Nephron (organoid): Measurements from ENCODE around the gene OTOG.

Source experiments
- H3K27ac Mint-ChIP-seq, 3 experiments: 2 replicates each; pipeline ENCODE4 v1.8.0; 2020; ENCODE audit warnings: mixed read lengths in 3 of 3, mild to moderate bottlenecking in 2 of 3, moderate library complexity in 1 of 3
- H3K27me3 Mint-ChIP-seq: 2 replicates; pipeline ENCODE4 v1.8.0; 2021; ENCODE audit warnings: low read depth, mild to moderate bottlenecking, moderate library complexity, mixed read lengths
- H3K36me3 Mint-ChIP-seq: 2 replicates; pipeline ENCODE4 v1.8.0; 2020; ENCODE audit warnings: low read depth, mixed read lengths
- H3K4me1 Mint-ChIP-seq: 2 replicates; pipeline ENCODE4 v1.8.0; 2020; ENCODE audit warnings: mixed read lengths
- H3K4me3 Mint-ChIP-seq, 3 experiments: 2 replicates each; pipeline ENCODE4 v1.8.0; 2020; ENCODE audit warnings: mild to moderate bottlenecking in 3 of 3, mixed read lengths in 3 of 3, moderate library complexity in 2 of 3
- H3K9me3 Mint-ChIP-seq: 2 replicates; pipeline ENCODE4 v1.8.0; 2020; ENCODE audit warnings: mixed read lengths
- CTCF ChIP-seq, 3 experiments: fragments of 200-600 bp; sonication (generic); IDR thresholded peaks; one replicate each; pipeline ENCODE4 v1.5.0; 2021; ENCODE audit warnings: antibody characterized with exemption in 3 of 3; ENCODE audit not compliant: unreplicated experiment in 3 of 3

Gene OTOG

DNA sequence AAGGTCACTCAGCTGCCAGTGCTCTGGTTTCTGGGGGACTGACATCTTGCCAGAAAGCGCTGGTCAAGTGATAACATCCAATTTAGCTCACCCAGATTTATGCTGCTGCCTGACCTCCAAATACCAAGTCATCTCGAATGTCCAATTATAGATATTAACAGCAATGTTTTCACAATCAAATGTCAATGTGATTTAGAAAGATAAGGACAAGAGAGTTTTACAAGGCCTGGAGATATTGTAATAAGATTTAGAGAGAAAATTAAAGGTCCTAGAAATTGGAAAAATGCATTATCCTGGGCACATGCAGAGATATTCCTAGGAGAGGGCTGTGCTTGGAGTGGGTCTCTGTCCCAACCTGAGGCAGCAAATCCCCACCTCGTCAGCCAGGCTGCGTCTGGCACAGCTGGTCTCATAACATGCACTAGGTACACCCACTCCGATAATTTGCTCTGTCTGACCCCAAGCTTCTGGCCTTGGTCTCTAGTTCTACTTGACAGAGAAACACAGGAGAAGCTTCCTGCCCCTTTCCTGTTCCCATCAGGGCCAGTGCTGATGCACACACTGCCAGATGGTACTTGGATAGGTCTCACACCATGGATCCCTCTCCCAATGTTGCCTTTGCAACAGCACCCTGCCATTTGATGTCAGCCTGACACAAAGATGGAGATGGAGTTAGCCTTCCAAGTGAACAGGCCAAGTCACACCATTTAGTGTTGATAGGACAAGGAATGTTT, 31.4 kb upstream of the OTOG start:
- Mint-ChIP-seq H3K4me1 (peaks cover 49% of the 10 kb centered on the region), H3K27me3 (peaks cover 27% of the 10 kb centered on the region), H3K27ac (no peak overlapping the region), H3K9me3 (no peaks in the 10 kb centered on the region), H3K4me3 (no peak overlapping the region), H3K36me3 (no peaks in the 10 kb centered on the region)
- TF ChIP-seq CTCF (IDR thresholded peaks at IDR 0.05; ENCODE audit: unreplicated experiment in 3 of 3): no peak

GRCh38 chr11:17516551-17517150, 30.4 kb upstream of the OTOG start:
- Mint-ChIP-seq H3K27ac (no peak overlapping the region), H3K4me3 (no peak overlapping the region), H3K9me3 (no peaks in the 10 kb centered on the region), H3K27me3 (peaks cover 34% of the 10 kb centered on the region), H3K4me1 (peaks cover 46% of the 10 kb centered on the region), H3K36me3 (no peaks in the 10 kb centered on the region)
- TF ChIP-seq CTCF (IDR thresholded peaks at IDR 0.05; ENCODE audit: unreplicated experiment in 3 of 3): no peak

DNA sequence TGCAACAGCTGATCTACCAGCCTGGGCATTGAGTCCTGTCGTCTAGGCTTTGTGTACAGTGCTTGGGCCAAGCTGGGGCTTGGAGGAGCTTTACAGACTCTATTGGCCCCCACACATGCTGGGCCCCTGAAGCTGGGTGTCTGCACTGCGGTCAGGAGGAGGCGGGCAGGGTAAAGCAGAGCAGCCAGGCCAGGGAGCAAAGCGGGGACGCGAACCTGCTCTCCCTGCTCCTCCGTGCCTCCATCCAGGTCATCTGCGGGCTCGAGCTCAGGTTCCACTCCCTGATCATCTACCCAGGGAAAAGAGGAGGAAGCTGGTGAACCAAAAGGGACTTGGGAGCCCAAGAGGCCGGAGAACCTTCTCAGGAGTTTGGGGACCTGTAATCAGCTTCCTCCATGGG, 29.9 kb upstream of the OTOG start:
- no peak overlapping the region for H3K4me3 Mint-ChIP-seq
- H3K36me3 Mint-ChIP-seq: no peaks in the 10 kb centered on the region
- H3K27me3 Mint-ChIP-seq: peaks cover 33% of the 10 kb centered on the region
- H3K4me1 Mint-ChIP-seq: peaks cover 41% of the 10 kb centered on the region
- H3K9me3 Mint-ChIP-seq: no peaks in the 10 kb centered on the region
- H3K27ac Mint-ChIP-seq: no peak overlapping the region
- TF ChIP-seq CTCF (IDR thresholded peaks at IDR 0.05; ENCODE audit: unreplicated experiment in 3 of 3): no peak

DNA sequence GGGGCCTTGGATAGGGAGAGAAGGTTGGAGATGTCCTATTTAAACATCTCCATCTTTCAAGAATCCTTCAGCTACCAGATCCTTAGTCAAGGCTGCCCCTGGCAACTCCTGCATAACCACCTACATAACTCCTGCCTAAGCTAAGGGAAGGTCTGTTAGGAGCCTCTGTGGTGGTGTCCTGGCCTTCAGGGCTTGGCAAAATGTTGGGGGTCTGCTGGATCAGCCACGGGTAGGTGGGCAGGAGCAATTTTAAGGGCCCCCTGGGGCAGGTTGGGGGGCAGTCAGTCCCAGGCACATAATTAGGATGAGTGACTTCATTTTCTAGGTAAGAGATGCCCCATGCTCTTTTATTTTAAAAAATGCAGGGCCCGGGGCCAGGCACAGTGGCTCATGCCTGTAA, 28.7 kb upstream of the OTOG start:
- H3K4me1 Mint-ChIP-seq: peaks cover 36% of the 10 kb centered on the region
- H3K27me3 Mint-ChIP-seq: peaks cover 28% of the 10 kb centered on the region

DNA sequence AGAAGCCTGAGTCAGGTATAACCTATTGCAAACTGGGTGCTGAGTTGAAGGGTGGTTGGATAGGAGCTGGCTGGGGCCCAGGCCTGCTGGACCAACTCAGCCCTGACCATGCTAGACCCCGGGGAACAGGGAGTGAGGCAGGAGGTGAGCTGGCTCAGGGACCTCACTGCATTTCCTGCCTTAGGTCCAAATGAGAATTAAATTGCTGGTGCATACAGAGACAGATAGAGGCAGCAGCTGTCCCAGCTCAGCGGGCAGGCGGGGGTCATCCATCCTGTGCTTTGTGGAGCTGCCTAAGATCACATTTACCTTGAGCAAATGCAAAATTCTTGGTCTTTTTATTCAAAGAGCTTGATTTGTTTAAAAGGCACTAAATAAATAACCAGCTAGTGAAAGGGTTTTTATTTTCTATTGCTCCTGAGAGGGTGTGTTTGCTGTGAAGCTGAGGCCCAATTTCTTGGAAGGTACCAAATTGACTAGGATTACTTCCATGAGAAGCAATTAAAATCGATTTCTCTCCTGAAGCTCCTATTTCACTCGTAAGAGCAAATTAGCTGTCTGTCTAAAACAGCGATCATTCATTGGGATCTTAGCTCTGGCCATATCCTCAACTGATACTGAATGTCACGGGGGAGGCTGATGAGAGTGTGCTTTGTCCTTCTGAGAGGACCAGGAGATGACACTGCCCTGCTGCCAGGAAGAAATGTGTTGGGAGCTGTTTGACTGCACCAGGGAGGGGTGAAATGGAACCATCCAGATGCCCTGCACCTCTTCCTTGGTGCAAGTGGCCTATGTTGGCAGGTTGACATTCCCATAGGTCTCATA, 27.8 kb upstream of the OTOG start:
- no peak for TF ChIP-seq CTCF (IDR thresholded peaks at IDR 0.05; ENCODE audit: unreplicated experiment in 3 of 3)
- Mint-ChIP-seq H3K4me1 (peaks cover 32% of the 10 kb centered on the region), H3K9me3 (no peaks in the 10 kb centered on the region), H3K4me3 (no peak overlapping the region), H3K36me3 (no peaks in the 10 kb centered on the region), H3K27ac (no peak overlapping the region), H3K27me3 (peaks cover 25% of the 10 kb centered on the region)

More for the DNA sequence above, 28.7 kb upstream of the OTOG start:
- TF ChIP-seq CTCF (IDR thresholded peaks at IDR 0.05; ENCODE audit: unreplicated experiment in 3 of 3): no peak
- Mint-ChIP-seq H3K27ac (no peak overlapping the region), H3K36me3 (no peaks in the 10 kb centered on the region), H3K9me3 (no peaks in the 10 kb centered on the region), H3K4me3 (no peak overlapping the region)
